ENCODE results near the gene CENPF. TPM values are rescaled to one million over a fixed set of nuclear protein-coding genes. Genes with fewer than 3 reads are reported as not detected.
"Not testable (repeated sequence)": the region's sequence is repeated elsewhere in the genome, so short reads cannot be mapped to it uniquely, and the experiment has no call there.

The CENPF gene
- total RNA-seq, 2 experiments from 2014 or later, result 102 to 107 TPM

GRCh38 chr1:214607492-214608215 is 4.7 kb downstream of the CENPF start:
- DNase-seq; CTCF ChIA-PET; ATAC-seq; H3K27me3 Mint-ChIP-seq; H3K9me3 Mint-ChIP-seq (ENCODE audit: low read depth); H3K4me3 Mint-ChIP-seq; H3K27ac Mint-ChIP-seq; POLR2A ChIA-PET; intact Hi-C loops (cut with DNase I, micrococcal nuclease): not testable (repeated sequence)
- Mint-ChIP-seq H3K36me3 (ENCODE audit: low read depth) (peaks cover 19% of the 10 kb centered on the region), H3K4me1 (peaks cover 12% of the 10 kb centered on the region)

- H3K9me3 Mint-ChIP-seq (ENCODE audit: low read depth); H3K27ac Mint-ChIP-seq; H3K4me3 Mint-ChIP-seq; DNase-seq; ATAC-seq; POLR2A ChIA-PET; H3K27me3 Mint-ChIP-seq; intact Hi-C loops (cut with DNase I, micrococcal nuclease); CTCF ChIA-PET; H3K4me1 Mint-ChIP-seq: not testable (repeated sequence)
- peaks cover 19% of the 10 kb centered on the region for H3K36me3 Mint-ChIP-seq (ENCODE audit: low read depth)
These were observed 5.3 kb downstream of the CENPF start for GRCh38 chr1:214608216-214608783.

DNA sequence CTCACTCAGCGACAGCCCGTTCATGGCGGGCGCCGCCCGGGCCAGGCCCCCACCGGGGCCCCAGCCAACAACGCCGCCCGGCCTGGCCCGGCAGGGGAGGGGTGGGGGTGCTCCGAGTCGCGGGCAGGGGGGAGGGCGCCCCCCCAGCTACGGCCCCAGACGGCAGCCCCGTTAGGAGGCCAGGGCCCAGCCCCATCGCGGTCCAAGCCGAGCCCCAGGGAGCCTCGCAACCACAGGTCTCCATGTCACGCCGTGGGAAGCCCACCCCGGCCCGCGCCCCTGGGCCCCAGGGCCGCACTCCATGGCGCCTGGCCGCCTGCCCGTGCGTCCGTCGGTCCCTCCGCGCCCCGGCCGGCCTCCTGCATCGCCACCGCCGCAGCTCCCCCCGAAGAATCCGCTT is 5.8 kb downstream of the CENPF start:
- POLR2A ChIA-PET; H3K9me3 Mint-ChIP-seq (ENCODE audit: low read depth); CTCF ChIA-PET; ATAC-seq; H3K27ac Mint-ChIP-seq; H3K4me1 Mint-ChIP-seq; H3K27me3 Mint-ChIP-seq; intact Hi-C loops (cut with DNase I, micrococcal nuclease); H3K4me3 Mint-ChIP-seq; DNase-seq: not testable (repeated sequence)
- H3K36me3 Mint-ChIP-seq (ENCODE audit: low read depth), result peaks cover 20% of the 10 kb centered on the region

DNA sequence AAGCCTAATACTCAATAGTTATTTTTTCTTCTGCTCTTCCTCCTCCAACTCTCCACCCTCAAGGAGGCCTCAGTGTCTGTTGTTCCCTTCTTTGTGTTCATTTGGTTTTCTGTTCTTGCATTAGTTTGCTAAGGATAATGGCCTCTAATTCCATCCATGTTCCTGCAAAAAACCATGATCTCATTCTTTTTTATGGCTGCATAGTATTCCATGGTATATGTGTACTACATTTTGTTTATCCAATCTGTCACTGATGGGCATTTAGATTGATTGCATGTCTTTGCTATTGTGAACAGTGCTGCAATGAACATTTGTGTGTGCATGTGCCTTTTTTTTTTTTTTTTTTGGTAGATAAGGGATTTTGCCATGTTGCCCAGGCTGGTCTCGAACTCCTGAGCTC is 6.7 kb downstream of the CENPF start:
- Mint-ChIP-seq H3K27ac (no peak overlapping the region), H3K4me1 (peaks cover 4% of the 10 kb centered on the region), H3K36me3 (ENCODE audit: low read depth) (peaks cover 23% of the 10 kb centered on the region), H3K4me3 (no peak overlapping the region), H3K9me3 (ENCODE audit: low read depth) (peaks cover 2% of the 10 kb centered on the region), H3K27me3 (no peaks in the 10 kb centered on the region)
- POLR2A ChIA-PET, result interaction anchor here (0.6 kb wide), 1 partner anchor 40 kb away, joined by 4 read pairs; no protein-coding TSS in a partner anchor
- CTCF ChIA-PET, result interaction anchor here (0.6 kb wide), 1 partner anchor 165 kb away, joined by 3 read pairs; no protein-coding TSS in a partner anchor
- ATAC-seq (no peak), DNase-seq (no peak)
- intact Hi-C loops (cut with DNase I, micrococcal nuclease), result no loop called here

GRCh38 chr1:214610136-214610535 is 7.1 kb downstream of the CENPF start:
- intact Hi-C loops (cut with DNase I, micrococcal nuclease); H3K9me3 Mint-ChIP-seq (ENCODE audit: low read depth); DNase-seq; H3K27ac Mint-ChIP-seq; H3K4me1 Mint-ChIP-seq; H3K4me3 Mint-ChIP-seq; ATAC-seq; H3K27me3 Mint-ChIP-seq: not testable (repeated sequence)
- peaks cover 27% of the 10 kb centered on the region for H3K36me3 Mint-ChIP-seq (ENCODE audit: low read depth)
- CTCF ChIA-PET, result interaction anchor here (0.6 to 1.2 kb wide), 3 partner anchors 17 to 166 kb away, joined by 3 to 5 read pairs (median 3); no protein-coding TSS in a partner anchor
- POLR2A ChIA-PET, result interaction anchor here (0.6 kb wide), 1 partner anchor 40 kb away, joined by 4 read pairs; no protein-coding TSS in a partner anchor

DNA sequence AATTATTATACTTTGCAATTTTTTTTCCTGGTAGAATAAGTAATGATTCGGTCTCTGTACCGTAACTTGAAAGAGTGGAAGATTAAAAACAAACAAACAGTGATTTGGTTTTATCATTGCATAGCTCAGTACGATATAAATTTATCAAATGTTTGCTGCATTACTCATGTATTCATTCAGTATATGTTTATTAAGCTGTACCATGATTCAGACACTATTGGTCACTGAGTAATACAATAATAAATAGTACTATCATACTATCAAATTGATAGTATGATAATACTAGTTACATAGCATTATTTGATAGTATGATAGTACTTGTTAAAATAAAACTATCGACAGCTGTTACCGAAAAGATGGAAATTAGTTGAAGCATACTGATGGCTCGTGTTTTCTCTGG is 12.1 kb downstream of the CENPF start:
- H3K27me3 Mint-ChIP-seq, result no peaks in the 10 kb centered on the region

GRCh38 chr1:214615871-214616270 is 12.9 kb downstream of the CENPF start:
- ChIA-PET CTCF (no interaction called here), POLR2A (no interaction called here)
- Mint-ChIP-seq H3K4me3 (no peak overlapping the region), H3K4me1 (peaks cover 9% of the 10 kb centered on the region), H3K36me3 (ENCODE audit: low read depth) (peaks cover 53% of the 10 kb centered on the region), H3K27ac (no peak overlapping the region), H3K9me3 (ENCODE audit: low read depth) (peaks cover 2% of the 10 kb centered on the region), H3K27me3 (no peaks in the 10 kb centered on the region)
- DNase-seq (no peak), ATAC-seq (no peak)
- intact Hi-C loops (cut with DNase I, micrococcal nuclease), result no loop called here

More for the DNA sequence above, 12.1 kb downstream of the CENPF start:
- DNase-seq (no peak), ATAC-seq (no peak)
- CTCF ChIA-PET, result interaction anchor here (1.0 kb wide), 1 partner anchor 12 kb away, joined by 3 read pairs; the partner anchor contains the start of gene CENPF
- peaks cover 9% of the 10 kb centered on the region for H3K4me1 Mint-ChIP-seq
- intact Hi-C loops (cut with DNase I, micrococcal nuclease), result no loop called here
- H3K36me3 Mint-ChIP-seq (ENCODE audit: low read depth), result peaks cover 48% of the 10 kb centered on the region
- no peak overlapping the region for H3K27ac Mint-ChIP-seq
- peaks cover 2% of the 10 kb centered on the region for H3K9me3 Mint-ChIP-seq (ENCODE audit: low read depth)
- POLR2A ChIA-PET, result no interaction called here
- no peak overlapping the region for H3K4me3 Mint-ChIP-seq

DNA sequence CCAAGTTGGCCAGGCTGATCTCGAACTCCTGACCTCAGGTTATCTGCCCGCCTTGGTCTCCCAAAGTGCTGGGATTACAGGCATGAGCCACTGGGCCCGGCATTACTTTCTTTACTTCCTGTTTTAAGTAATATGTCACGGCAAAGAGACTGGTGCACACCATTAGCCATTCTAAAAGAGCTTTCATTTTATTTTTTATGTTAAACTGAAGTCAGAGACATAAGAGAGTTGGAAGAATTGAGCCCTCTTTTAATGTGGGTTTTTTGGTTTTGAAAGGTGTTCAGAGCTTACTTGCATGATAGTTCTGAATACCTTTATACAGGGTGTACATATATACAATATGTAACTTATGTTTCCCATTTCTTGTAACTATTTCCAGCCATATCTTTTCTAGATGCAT is 14.3 kb downstream of the CENPF start:
- peaks cover 2% of the 10 kb centered on the region for H3K9me3 Mint-ChIP-seq (ENCODE audit: low read depth)
- H3K4me3 Mint-ChIP-seq, result no peak overlapping the region

GRCh38 chr1:214617843-214618242 is 14.8 kb downstream of the CENPF start:
- Mint-ChIP-seq H3K27ac (no peak overlapping the region), H3K4me1 (peaks cover 9% of the 10 kb centered on the region), H3K27me3 (no peaks in the 10 kb centered on the region), H3K36me3 (ENCODE audit: low read depth) (peaks cover 61% of the 10 kb centered on the region), H3K4me3 (no peak overlapping the region), H3K9me3 (ENCODE audit: low read depth) (peaks cover 2% of the 10 kb centered on the region)
- CTCF ChIA-PET, result interaction anchor here (1.4 kb wide), 1 partner anchor 11 kb away, joined by 3 read pairs; no protein-coding TSS in a partner anchor
- ATAC-seq, result no peak
- POLR2A ChIA-PET, result no interaction called here
- intact Hi-C loops (cut with DNase I, micrococcal nuclease), result no loop called here
- no peak for DNase-seq

More for the DNA sequence above, 14.3 kb downstream of the CENPF start:
- intact Hi-C loops (cut with DNase I, micrococcal nuclease), result no loop called here
- ATAC-seq (no peak), DNase-seq (no peak)
- H3K36me3 Mint-ChIP-seq (ENCODE audit: low read depth), result peaks cover 62% of the 10 kb centered on the region
- H3K4me1 Mint-ChIP-seq, result peaks cover 9% of the 10 kb centered on the region
- no peak overlapping the region for H3K27ac Mint-ChIP-seq
- CTCF ChIA-PET, result interaction anchor here (1.2 to 1.4 kb wide), 2 partner anchors 10 to 12 kb away, joined by 3 read pairs; no protein-coding TSS in a partner anchor
- H3K27me3 Mint-ChIP-seq, result no peaks in the 10 kb centered on the region
- POLR2A ChIA-PET, result no interaction called here

DNA sequence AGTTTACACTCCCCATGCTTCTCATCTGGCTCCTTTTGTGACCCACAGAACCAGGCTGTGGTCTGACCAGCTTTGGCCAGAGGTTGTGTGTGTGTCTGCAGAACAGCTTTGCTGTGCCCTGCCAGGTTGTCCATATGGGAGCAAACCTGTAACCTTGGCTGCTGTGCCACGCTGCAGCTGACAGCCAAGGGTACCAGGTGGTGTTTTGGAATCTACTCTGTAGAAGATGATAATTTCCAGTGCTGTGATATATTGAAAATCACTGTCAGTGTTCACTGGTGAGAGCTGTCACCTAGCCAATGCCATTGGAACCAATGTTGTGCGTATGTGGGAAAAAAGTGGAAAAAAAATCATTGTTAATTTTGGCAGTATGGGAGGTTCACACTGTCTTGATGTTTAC is 18.2 kb downstream of the CENPF start:
- Mint-ChIP-seq H3K27me3 (no peaks in the 10 kb centered on the region), H3K9me3 (ENCODE audit: low read depth) (peaks cover 2% of the 10 kb centered on the region), H3K36me3 (ENCODE audit: low read depth) (peaks cover 46% of the 10 kb centered on the region), H3K27ac (no peak overlapping the region), H3K4me3 (no peak overlapping the region), H3K4me1 (peaks cover 7% of the 10 kb centered on the region)
- intact Hi-C loops (cut with DNase I, micrococcal nuclease), result no loop called here
- ATAC-seq (no peak), DNase-seq (no peak)
- CTCF ChIA-PET, result interaction anchor here (1.7 kb wide), 1 partner anchor 9 kb away, joined by 5 read pairs; no protein-coding TSS in a partner anchor
- POLR2A ChIA-PET, result no interaction called here

DNA sequence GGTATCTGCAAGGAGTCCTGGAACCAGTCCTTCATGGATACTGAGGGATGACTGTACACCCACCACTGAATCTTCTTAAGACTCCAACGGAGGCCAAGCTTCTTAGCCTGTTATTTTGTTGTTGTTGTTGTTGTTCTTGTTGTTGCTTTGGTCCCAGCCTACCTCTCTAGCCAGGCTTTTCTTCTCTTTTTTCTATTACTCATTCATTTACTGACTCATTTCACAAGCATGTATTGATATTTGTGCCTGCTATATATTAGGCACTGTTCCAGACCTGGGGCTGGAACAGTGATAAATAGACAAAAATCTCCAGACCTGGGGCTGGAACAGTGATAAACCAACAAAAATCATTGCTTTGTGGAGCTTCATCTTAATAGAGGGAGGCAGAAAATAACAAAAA is 20.4 kb downstream of the CENPF start:
- peaks cover 36% of the 10 kb centered on the region for H3K36me3 Mint-ChIP-seq (ENCODE audit: low read depth)
- intact Hi-C loops (cut with DNase I, micrococcal nuclease), result no loop called here

GRCh38 chr1:214632091-214632490 is 29.1 kb downstream of the CENPF start:
- H3K36me3 Mint-ChIP-seq (ENCODE audit: low read depth), result peaks cover 50% of the 10 kb centered on the region
- no peaks in the 10 kb centered on the region for H3K27me3 Mint-ChIP-seq
- ATAC-seq (peak; percentile 52), DNase-seq (peak; percentile 21)
- CTCF ChIA-PET, result interaction anchor here (0.7 to 1.0 kb wide), 4 partner anchors 11 to 40 kb away, joined by 3 to 5 read pairs (median 3); no protein-coding TSS in a partner anchor
- no peaks in the 10 kb centered on the region for H3K9me3 Mint-ChIP-seq (ENCODE audit: low read depth)
- no peak overlapping the region for H3K27ac Mint-ChIP-seq
- intact Hi-C loops (cut with DNase I, micrococcal nuclease), result no loop called here
- no peak overlapping the region for H3K4me3 Mint-ChIP-seq
- POLR2A ChIA-PET, result no interaction called here
- H3K4me1 Mint-ChIP-seq, result peaks cover 22% of the 10 kb centered on the region

More for the DNA sequence above, 20.4 kb downstream of the CENPF start:
- ChIA-PET POLR2A (no interaction called here), CTCF (interaction anchor here (0.6 kb wide), 1 partner anchor 10 kb away, joined by 3 read pairs; no protein-coding TSS in a partner anchor)
- Mint-ChIP-seq H3K4me1 (peaks cover 3% of the 10 kb centered on the region), H3K27ac (no peak overlapping the region), H3K9me3 (ENCODE audit: low read depth) (no peaks in the 10 kb centered on the region), H3K27me3 (no peaks in the 10 kb centered on the region), H3K4me3 (no peak overlapping the region)
- DNase-seq, result no peak
- no peak for ATAC-seq

All from activated CD4-positive, alpha-beta T cell treated with anti-CD3 and anti-CD28 coated beads for 36 hours (primary cell).